SK-N-MC (cell line): ENCODE data around the gene RGL1.

Experiments
- EZH2 ChIP-seq: fragments of 200-600 bp; sonication (generic); IDR thresholded peaks from one replicate; pipeline ENCODE4 v1.6.1; 2017; ENCODE audit warnings: antibody characterized with exemption
- POLR2AphosphoS5 ChIP-seq: IDR thresholded peaks from 2 replicates; pipeline ENCODE4 v1.6.1; 2012; ENCODE audit warnings: mild to moderate bottlenecking, low read depth, low read length, borderline replicate concordance

DNA sequence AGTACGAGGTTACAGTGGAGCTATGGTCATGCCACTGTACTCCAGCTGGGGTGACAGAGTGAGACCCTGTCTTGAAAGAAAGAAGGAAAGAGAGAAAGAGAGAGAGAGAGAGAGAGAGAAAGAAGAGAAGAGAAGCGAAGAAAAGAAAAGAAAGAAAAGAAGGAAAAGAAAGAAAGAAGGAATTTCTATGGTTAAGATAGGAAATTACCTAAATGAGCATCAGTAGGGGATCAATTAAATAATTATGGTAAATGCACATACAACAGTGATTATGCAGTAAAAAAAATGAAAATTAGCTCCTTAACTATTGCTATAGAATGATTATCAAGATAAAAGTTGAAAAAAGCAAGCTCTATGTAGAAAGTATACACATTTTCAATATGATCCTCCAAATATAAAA is 172.8 kb downstream of the RGL1 start:
- TF ChIP-seq EZH2 (no peak), POLR2AphosphoS5 (no peak)
